Ramos (cell line): ENCODE data around the gene PRRX2.
"Not testable (repeated sequence)": the region's sequence is repeated elsewhere in the genome, so short reads cannot be mapped to it uniquely, and the experiment has no call there.

Experiments
- in situ Hi-C: fragments of 300-500 bp; cut with MboI; formaldehyde crosslinking; loops from one replicate; pipeline ENCODE4 v1.14.3; 2022; ENCODE audit warnings: low sequenced_read_pairs; ENCODE audit not compliant: unreplicated experiment

PRRX2 gene

DNA sequence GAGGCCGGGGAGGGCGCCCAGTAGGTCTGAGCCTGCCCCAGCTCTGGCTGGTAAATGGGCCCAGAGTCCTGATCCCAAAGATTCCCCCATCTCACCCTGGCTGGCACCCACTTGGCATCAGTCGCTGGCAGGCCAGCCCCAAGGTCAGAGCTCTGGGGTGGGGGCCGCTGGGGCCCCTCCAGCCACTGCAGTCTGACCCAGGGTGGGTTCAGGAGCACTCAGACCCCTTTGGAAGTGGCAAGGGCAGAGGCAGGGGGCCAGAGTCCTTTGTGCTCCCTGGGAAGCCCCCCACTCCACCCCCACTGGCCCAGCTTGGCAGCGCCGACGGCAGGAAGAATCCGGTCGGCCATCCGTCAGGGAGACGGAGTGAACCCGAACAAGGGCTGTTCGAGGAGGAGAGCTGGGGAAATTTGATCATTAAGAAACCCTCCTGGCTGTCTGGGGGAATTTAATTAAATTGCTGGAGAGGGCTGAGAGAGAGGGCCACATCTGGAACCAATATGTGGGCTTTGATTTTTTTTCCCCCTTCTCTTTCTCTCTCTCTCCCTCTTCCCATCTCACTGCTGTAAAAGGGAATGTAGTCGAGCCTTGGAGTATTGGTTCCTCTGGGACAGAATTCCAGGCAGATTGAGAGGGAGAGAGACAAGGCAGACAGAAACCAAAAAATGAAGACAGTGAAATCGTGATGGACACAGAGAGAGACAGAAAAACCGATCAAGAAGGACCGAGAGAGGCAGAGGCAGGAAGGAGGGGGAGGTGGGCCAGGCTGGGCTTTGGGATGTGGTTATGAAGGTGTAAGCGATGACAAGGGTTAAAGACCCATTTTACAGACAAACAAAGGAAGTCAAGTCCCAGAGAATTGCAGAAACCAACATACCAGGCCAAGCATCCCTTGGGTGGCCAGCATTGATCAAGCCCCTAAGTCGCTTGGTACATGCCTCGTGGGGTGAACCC is 15.4 kb upstream of the PRRX2 start:
- in situ Hi-C loops = loop anchor here (10.0 kb wide), 1 partner anchor 135 kb away; no protein-coding TSS in a partner anchor

DNA sequence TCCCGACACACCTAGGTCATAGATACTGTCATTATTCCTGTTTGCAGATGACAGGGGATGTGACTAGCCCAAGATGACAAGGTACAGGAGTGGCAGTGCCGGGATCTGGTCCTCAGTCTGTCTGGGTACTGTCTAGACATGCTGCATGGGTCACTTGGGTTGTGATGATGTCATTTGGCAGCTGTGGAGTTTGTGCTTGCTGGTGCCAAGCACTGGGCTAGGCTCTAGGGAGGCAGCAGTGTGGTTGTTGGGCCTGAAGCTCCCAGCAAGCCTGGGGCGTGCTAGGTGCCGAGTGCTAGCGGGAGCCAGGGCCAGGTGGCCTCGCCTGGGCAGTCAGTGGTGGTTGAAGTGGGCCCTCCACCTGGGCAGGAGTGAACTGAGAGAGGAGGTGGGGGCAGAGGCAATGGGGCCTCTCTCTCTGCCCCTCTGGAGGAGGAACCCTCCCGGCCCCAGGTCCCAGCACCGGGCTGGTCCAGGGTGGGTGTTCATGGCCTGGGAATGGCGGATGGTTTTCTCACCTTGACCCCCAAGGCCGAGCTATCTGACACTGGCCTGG is 14.7 kb upstream of the PRRX2 start:
- in situ Hi-C loops = loop anchor here (10.0 kb wide), 1 partner anchor 134 kb away; no protein-coding TSS in a partner anchor

DNA sequence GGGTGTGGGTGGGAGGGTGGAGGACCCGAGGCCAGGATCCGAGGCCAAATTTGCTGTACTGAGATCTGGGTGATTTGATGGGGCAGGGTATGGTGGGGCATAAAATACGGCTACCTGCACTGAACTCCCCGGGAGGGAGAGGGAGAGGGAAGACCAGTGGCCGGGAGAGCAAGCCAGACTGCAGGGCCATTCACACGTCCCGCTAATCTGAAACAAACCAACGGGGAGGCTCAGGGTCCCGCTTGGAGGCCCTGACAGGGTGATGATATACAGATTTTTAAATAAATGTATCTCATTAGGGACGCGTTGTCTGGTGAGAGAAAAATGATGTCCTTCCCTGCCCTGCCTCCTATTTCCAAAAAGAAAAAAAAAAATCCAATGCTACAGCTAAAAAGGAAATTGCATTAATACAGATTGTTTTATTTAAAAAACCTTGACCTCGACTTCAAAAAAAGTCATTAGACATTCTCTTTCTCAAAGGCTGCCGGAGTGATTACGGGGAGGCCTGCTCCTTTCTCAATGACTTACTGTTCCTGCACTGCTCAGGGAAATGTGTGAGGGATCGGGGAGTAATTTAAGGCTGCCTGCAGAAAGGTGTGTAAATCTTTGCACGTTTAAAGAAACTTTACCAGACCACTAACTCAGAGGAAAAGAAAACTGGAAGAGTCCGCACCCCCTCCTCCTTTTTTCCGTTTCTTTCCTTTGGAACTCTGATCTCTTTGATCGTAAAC is 11.5 kb upstream of the PRRX2 start:
- in situ Hi-C loops = loop anchor here (10.0 kb wide), 1 partner anchor 131 kb away; no protein-coding TSS in a partner anchor

DNA sequence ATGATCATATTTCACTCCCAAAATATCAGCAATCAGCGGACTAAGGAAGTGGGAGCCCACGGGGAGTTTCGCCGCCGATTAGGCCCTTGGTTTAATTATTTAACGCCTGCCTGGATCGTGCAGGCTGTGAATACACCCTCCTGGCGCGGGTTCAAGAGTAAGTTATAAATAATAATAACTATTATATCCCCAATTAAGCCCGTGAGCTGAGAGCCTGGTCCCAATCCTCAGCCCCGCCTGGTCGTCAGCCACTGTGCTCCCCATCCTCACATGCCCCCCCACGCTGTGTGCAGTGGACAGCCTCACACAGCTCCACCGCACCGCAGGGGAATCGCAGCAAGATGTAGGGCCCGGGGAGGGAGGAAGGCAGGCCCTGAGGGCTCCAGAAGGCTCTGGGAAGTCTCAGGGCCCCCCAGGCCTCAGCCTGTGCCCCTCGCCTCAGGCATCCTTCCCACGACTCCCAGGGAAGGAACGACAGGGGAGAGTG is 10.8 kb upstream of the PRRX2 start:
- in situ Hi-C loops = loop anchor here (10.0 kb wide), 1 partner anchor 130 kb away; no protein-coding TSS in a partner anchor

DNA sequence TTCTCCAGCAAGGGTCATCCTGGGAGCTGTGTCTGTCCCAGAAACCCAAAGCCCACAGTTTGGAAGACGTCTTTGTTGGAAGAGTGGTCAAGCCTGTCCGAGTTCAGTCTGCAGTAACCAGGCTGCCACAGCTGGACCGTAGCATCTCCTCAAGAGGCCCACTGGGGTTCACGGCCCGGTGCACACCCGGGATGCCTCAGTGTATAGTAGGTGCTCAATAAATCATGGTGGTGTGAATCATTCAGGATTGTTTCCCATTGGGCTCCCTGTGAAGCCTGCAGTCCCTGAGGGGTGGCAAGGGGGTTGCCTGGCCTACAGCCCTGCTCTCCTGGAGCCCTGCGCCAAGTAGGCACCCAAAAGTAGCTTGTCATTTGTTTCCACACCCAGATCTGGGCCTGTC is 10.3 kb upstream of the PRRX2 start:
- in situ Hi-C loops = loop anchor here (10.0 kb wide), 1 partner anchor 130 kb away; no protein-coding TSS in a partner anchor

DNA sequence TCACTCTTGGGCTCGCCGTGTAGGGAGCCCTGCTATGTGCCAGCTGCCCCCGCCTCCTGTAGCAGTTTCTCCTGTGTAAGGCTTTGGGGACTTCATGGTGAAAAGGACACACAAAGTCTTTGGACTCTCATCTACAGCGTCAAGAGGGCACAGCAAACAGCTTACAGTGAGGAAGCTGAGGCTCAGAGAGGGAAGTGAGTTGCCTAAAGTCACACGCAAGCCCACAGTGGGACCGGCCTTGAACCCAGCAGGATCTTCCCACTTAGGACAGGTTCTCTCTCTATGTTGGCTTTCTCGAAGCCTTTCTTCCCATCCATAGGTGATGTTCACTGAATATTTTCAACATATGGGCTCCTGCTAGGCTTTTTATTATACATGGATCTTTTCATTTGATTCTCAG is 9.8 kb upstream of the PRRX2 start:
- in situ Hi-C loops = loop anchor here (10.0 kb wide), 1 partner anchor 129 kb away; no protein-coding TSS in a partner anchor

DNA sequence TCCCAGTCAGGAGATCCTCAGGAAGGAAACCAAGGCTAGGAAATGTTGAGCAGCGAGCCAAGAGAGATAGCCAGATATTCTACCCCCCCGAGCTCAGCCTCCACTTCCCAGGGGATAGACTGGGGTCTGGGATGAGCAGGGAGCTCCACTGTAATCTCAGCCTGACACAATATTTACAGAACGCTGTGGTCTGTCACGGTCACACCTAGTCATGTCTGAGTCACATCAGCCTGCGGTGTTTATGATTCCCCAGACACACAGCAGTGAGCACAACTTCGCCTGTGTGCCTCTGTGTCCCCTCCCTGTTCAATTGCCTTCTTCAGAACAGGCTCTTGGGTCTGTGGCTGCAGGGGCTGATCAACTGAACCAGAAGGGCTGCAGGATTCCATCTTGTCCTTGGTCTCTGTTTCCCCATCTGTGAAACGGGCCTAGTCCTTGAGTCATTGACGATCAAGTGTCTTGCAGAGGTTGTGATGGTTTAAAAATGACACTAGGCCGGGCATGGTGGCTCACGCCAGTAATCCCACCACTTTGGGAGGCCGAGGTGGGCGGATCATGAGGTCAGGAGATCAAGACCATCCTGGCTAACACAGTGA is 8.6 kb upstream of the PRRX2 start:
- in situ Hi-C loops = loop anchor here (10.0 kb wide), 1 partner anchor 128 kb away; no protein-coding TSS in a partner anchor

DNA sequence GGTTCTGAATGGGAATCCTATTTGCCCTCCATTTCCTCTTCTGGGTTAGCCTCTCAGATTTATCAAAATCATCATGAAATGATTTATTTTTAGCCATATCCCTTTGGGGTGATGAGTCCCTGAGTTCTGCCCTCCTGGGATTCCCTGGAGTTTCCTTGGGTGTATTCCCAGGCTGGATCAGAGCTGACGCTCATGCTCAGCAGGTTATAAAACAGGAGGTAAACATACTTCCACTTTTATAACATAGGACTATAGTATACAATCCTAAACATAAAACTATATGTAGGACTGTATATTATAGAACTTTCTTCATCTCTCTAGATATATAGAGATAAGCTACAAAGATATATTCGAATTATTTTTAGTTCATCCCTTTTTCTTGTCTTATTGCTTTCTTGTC is 4.4 kb upstream of the PRRX2 start:
- in situ Hi-C loops = no loop called here

DNA sequence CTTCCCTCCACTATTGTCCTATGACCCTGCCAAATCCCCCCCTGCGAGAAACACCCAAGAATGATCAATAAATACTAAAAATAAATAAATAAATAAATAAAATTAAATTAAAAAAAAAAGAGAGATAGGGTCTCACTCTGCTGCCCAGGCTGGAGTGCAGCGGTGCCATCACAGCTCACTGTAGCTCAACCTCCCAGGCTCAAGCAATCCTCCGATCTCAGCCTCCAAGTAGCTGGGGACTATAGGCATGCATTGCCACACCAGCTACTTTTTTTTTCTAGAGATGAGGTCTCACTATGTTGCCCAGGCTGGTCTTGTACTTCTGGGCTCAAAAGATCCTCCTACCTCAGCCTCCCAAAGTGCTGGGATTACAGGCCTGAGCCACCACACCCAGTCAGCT is 3.2 kb upstream of the PRRX2 start:
- in situ Hi-C loops = not testable (repeated sequence)

DNA sequence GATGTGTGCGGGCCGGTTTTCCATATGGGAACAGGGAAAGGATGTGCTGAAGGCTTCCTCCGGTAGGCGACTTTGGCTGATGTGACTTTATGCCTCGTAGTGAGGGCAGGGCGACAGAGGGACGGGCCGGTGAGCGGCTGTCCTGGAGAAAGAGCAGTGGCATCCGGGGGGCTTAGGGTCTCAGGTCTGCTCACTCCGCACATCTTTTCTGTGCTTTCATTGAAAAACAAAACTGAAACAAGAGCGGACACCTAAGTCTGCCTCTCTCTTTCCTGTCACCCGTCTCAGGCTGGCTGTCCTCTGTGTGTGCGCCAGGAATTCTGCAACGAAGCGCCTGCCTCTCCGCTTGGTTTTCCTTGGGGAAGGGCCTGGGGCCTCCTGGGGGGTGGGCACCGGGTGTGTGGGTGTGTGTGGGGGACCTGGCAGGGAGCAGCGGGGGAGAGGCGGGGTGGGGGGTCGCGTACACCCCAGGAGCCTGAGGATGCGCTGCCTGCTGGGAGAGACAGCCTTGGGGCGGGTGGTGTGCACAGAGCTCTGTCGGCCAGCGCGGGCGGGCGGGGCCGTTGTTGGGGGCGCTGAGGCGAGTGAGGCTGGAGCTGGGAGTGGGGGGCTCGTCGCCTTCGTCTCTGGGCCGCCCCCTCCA is 580 bp upstream of the PRRX2 start:
- in situ Hi-C loops = no loop called here

DNA sequence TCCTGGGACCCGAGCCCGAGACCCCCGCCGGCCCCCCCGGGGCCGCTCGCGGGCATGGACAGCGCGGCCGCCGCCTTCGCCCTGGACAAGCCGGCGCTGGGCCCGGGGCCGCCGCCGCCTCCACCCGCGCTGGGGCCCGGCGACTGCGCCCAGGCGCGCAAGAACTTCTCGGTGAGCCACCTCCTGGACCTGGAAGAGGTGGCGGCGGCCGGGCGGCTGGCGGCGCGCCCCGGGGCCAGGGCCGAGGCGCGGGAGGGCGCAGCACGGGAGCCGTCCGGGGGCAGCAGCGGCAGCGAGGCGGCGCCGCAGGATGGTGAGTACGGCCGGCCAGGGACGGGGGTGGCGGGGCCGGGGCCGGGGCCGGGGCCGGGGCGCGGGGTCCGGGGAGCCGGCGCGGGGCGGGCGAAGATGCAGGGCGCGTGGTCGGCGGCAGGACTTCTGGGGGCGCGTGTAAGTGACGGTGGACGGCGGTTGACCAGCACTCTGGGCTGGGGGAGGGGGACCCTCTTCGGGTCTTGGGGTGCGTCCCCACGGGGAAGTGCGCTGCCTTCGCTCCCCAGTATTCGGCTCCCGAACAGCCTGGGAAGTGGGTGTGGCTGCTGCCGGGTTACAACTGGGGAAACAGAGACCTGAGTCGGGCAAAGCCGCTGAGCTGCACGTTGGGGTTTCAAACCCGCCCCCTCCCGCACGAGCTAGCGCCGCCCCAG is 520 bp downstream of the PRRX2 start:
- in situ Hi-C loops = no loop called here

DNA sequence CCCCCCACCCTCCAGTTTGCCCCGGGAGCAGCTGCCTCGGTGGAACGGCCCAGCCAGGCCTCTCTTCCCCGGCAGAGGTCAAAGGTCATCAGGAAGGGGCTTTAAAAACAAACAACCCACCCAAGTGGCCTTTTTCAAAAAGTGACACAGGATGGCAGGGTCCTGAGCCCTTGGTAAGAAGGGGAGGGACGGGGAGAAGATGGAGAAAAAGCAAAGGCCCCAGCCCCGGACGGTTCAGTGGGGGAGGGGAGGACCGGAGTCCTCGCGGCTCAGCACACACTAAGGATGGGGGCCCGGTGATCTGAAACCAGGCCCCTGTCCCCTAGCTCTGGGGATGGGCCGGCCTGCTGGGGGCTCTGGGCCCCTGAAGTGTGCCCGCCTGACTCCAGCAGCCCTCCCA is 1.1 kb downstream of the PRRX2 start:
- in situ Hi-C loops = no loop called here

DNA sequence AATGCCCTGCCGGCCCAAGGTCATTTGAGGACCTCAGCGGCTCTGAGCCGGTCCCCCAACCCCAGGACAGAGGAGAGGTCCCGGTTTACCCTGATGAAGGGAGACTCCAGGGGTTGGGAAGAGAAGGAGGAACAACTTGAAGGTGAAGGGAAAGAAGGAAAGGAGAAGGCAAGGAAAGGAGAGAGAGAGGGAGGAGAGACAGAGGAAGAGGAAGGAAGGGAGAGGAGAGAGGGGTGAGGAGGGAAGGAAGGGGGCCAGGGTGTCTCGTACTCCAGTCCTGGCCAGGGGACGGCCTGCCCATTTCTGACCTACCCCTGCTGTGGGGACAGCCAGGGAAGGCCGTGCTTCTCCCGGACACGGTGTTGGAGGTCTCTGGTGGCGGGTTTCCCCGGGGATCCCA is 1.9 kb downstream of the PRRX2 start:
- in situ Hi-C loops = no loop called here

DNA sequence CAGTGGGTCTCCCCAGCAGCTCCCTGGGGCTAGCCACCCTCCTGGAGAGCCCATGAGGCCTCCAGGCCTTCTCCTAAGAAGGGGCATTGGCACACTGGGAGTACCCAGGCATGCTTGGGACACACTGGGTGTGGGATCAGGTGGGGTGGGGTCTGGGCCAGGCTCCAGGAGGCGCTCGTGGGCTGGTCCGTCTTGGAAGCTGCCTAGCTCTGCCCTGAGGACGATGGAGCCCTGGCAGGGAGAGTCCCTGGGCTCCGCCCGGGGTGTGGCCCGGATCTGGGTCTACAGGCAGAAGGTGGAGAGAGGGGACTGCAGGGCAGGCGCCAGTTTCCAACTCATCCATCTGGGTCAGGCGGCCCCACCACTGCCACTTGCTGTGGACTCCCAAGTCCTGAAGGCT is 2.4 kb downstream of the PRRX2 start:
- in situ Hi-C loops = no loop called here

DNA sequence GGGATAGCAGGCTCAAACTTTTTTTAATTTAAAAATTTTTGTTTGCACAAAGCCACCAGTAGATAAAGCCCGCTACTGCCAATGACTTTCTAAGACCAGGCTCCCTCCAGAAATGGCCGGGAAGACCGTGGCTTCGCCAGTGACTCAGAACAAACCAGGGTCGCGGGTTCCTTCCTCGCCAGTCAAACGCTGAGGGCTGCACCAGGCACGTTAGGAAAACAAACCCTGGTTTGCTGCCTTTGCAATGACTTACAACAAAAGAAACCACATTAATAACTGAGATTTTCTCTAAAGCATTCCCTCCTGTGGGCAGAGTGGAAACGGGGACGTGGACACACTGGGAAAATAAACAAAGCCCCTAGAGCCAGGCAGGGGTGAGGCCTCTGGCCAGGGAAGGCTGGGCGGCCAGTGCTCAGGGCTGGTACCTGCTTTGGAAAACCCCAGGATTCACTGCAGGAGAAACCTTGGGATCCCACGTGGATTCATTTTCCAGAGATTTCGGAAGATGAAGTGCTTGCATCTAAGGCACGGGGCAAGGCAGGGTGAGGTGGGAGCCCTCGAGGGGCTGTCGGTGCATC is 3.8 kb downstream of the PRRX2 start:
- in situ Hi-C loops = no loop called here

DNA sequence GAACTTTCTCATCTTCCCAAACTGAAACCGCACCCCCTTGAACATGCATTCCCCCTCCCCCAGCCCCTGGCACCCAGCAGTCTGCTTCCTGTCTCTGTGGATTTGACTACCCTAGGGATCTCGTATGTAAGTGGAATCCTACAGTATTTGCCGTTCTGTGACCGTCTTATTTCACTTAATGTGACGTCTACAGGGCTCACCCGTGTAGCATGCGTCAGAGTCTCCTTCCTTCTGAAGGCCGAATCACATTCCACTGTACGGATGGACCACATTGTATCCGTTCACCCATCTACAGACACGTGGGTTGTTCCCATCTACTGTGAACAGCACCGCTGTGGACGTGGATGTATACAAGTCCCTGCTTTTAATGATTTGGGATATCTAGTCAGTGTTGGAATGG is 4.5 kb downstream of the PRRX2 start:
- in situ Hi-C loops = no loop called here

DNA sequence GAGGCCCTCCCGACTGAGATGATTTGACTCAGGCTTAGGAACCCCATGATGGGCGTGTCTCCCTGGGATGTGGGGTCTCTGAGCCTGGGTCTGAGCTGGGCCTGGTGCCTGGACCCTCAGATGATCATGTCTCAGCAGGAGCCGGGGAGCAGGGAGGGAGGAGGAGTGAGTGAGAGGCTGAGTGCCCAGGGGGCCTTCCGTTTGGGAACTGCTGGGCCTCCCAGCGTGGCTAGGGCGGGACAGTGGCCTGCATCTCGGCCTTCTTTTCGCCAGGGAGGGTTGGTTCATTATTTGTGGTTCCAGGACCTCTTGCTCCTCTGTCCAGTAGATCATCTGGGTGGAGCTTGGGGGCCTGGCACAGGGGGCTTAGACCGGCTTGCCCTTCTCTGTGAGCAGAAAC is 5.6 kb downstream of the PRRX2 start:
- in situ Hi-C loops = no loop called here

DNA sequence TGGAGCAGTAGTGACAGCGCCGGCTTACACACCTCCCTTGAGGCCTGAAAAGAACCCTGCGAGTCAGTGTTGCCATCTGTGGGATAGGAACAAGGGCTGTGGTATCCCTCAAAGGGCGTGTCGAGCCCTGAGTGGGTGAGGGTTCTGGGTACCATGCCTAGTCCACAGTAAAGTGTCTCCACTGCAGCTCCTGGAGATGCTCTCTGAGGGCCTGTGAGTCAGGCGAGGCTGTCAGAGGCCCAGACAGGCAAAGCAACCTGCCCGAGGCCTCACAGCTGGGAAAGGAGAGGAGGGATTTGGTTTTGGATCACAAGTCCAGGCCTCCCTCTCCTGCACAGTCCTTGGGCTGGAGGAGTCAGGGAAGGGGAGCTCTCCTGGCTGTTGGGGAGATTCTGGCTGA is 6.1 kb downstream of the PRRX2 start:
- in situ Hi-C loops = no loop called here

DNA sequence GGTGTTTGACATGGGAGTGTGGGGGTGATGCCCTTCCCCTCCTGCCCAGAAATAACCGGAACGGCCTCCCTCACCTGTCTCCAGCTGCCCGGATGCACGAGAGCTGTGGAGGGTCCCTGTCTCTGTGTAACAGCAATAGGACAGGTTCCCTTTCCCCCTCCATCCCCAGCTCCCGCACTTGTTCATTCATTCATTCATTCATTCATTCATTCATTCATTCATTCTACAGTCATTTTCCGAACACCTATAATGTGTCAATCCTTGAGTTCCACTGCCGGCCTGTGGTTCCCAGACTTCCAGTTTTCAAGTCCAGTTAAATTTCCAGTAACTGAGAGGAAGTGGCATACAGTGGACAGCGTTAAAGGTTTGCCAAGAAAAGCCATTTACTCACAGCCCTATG is 7.3 kb downstream of the PRRX2 start:
- in situ Hi-C loops = no loop called here
